HepG2 (cell line): Measurements from ENCODE around the gene CITED2. TPM values are rescaled to one million over a fixed set of nuclear protein-coding genes. Genes with fewer than 3 reads are reported as not detected.

Experiments
- ATAC-seq: fragments of 200-7000 bp; cut with Tn5 transposase; 3 replicates; pipeline ENCODE4 v1.9.1; 2020; ENCODE audit warnings: mild to moderate bottlenecking, moderate library complexity
- BruUV-seq: library from RNA; stranded (reverse); fragments of 400-500 nt; replicated peaks from 2 replicates; lab custom pipeline; 2021; lab: Mats Ljungman, UMichigan
- CTCF ChIA-PET: fragments of 300-600 bp; formaldehyde crosslinking; extraction: SDS; loops from one replicate; lab custom pipeline; 2021; ENCODE audit warnings: low total read pairs, inconsistent platforms, low intra/inter-chr PET ratio; lab: Yijun Ruan, JAX
- POLR2A ChIA-PET: fragments of 350-600 bp; sonication (Branson Sonifier 250); formaldehyde crosslinking; loops from one replicate; lab custom pipeline; 2020; ENCODE audit warnings: antibody characterized with exemption, inconsistent platforms; lab: Yijun Ruan, JAX
- DNase-seq: peaks from one replicate; pipeline ENCODE4 v3.0.0-alpha.2; 2015; ENCODE audit warnings: low spot score
- FAIRE-seq: peaks from 3 replicates; lab custom pipeline; 2011; peaks lifted over from hg19 to GRCh38; lab: Jason Lieb, UNC
- H2AFZ ChIP-seq: one replicate; pipeline ENCODE4 v1.6.1; 2011; ENCODE audit warnings: low read length, inconsistent platforms
- H3K27ac ChIP-seq: fragments of 300-600 bp; 3 replicates; pipeline ENCODE4 v1.8.0; 2011; ENCODE audit warnings: mixed run types, mild to moderate bottlenecking, mixed read lengths, low read length, inconsistent platforms; ENCODE audit not compliant: insufficient read depth; ENCODE audit errors: extremely low read length
- H3K27me3 ChIP-seq, 2 experiments: fragments of 200-600 bp in 1 of 2; 2 replicates in 1 of 2; 3 replicates in 1 of 2; pipeline versions ENCODE4 v1.6.0 to v1.8.0; 2011; ENCODE audit warnings: low read length in 2 of 2, mild to moderate bottlenecking in 2 of 2, moderate library complexity in 2 of 2, inconsistent platforms in 1 of 2; ENCODE audit not compliant: insufficient read depth in 2 of 2, control insufficient read depth in 1 of 2
- H3K36me3 ChIP-seq, 2 experiments: fragments of 200-600 bp in 1 of 2; replicated peaks in 1 of 2; 2 replicates in 1 of 2; 3 replicates in 1 of 2; pipeline versions ENCODE4 v1.5.1 to v1.8.0; 2011; ENCODE audit warnings: low read length in 2 of 2, inconsistent platforms in 1 of 2; ENCODE audit not compliant: insufficient read depth in 2 of 2, control insufficient read depth in 1 of 2
- H3K4me1 ChIP-seq: 2 replicates; pipeline ENCODE4 v1.5.1; 2012; ENCODE audit warnings: low read length, inconsistent platforms; ENCODE audit not compliant: insufficient read depth
- H3K4me2 ChIP-seq: 2 replicates; pipeline ENCODE4 v1.6.0; 2011; ENCODE audit warnings: low read depth, low read length, inconsistent platforms
- H3K4me3 ChIP-seq, 3 experiments: fragments of 200-600 bp in 1 of 3; sonication (generic), shearing (Covaris generic) in 1 of 3; replicated peaks in 1 of 3; 2 replicates each; pipeline ENCODE4 v1.5.1; 2011 to 2016; ENCODE audit warnings: low read length in 3 of 3, inconsistent platforms in 2 of 3, low read depth in 2 of 3, mild to moderate bottlenecking in 2 of 3, control low read depth in 1 of 3, mixed read lengths in 1 of 3; ENCODE audit not compliant: insufficient read depth in 1 of 3
- H3K79me2 ChIP-seq: one replicate; pipeline ENCODE4 v1.6.1; 2011; ENCODE audit warnings: low read length, inconsistent platforms; ENCODE audit not compliant: insufficient read depth
- H3K9ac ChIP-seq: 2 replicates; pipeline ENCODE4 v1.6.0; 2011; ENCODE audit warnings: mild to moderate bottlenecking, low read depth, low read length, inconsistent platforms; ENCODE audit not compliant: insufficient read depth
- H3K9me3 ChIP-seq: 2 replicates; pipeline ENCODE4 v1.5.1; 2012; ENCODE audit warnings: mild to moderate bottlenecking, low read length
- H4K20me1 ChIP-seq: 2 replicates; pipeline ENCODE4 v1.6.0; 2011; ENCODE audit warnings: inconsistent platforms, mild to moderate bottlenecking, low read length, moderate library complexity; ENCODE audit not compliant: insufficient read depth
- CENPT ChIP-seq: sonication (generic); formaldehyde crosslinking; IDR thresholded peaks from 2 replicates; pipeline ENCODE4 v1.8.0; 2022; ENCODE audit warnings: low read depth, mild to moderate bottlenecking, moderate library complexity, missing genetic modification reagents
- FLYWCH1 ChIP-seq: sonication (generic); formaldehyde crosslinking; IDR thresholded peaks from 2 replicates; pipeline ENCODE4 v1.8.1; 2023; ENCODE audit warnings: mild to moderate bottlenecking, missing genetic modification reagents
- SP2 ChIP-seq: sonication (generic); formaldehyde crosslinking; IDR thresholded peaks from 2 replicates; pipeline ENCODE4 v1.5.1; 2020; ENCODE audit warnings: mild to moderate bottlenecking, missing genetic modification reagents
- THAP11 ChIP-seq: IDR thresholded peaks from 2 replicates; pipeline ENCODE4 v1.6.1; 2016; ENCODE audit warnings: missing biosample characterization, missing genetic modification reagents
- ZNF282 ChIP-seq: fragments of 450-650 bp; IDR thresholded peaks from 2 replicates; pipeline ENCODE4 v1.6.1; 2018; ENCODE audit not compliant: partially characterized antibody
- ZNF30 ChIP-seq: sonication (generic); formaldehyde crosslinking; IDR thresholded peaks from 2 replicates; pipeline ENCODE4 v1.5.0; 2020; ENCODE audit warnings: mild to moderate bottlenecking, missing genetic modification reagents
- ZNF567 ChIP-seq: sonication (generic); formaldehyde crosslinking; IDR thresholded peaks from 2 replicates; pipeline ENCODE4 v1.8.1; 2023; ENCODE audit warnings: mild to moderate bottlenecking, missing genetic modification reagents, borderline replicate concordance
- ZNF570 ChIP-seq: sonication (generic); formaldehyde crosslinking; IDR thresholded peaks from 2 replicates; pipeline ENCODE4 v1.4.0; 2020; ENCODE audit warnings: mild to moderate bottlenecking, missing genetic modification reagents, borderline replicate concordance
- WGBS: methylation state at CpG from one replicate; pipeline ENCODE4 v1.1.6; 2017; ENCODE audit warnings: low lambda C conversion rate; 5-methylcytosine and 5-hydroxymethylcytosine counted together
- in situ Hi-C: cut with HindIII; loops from 2 replicates; pipeline ENCODE4 v1.10.0; 2017; ENCODE audit warnings: low pct_unique_long_range_greater_than_20kb; ENCODE audit not compliant: extremely low pct_ligation_motif_present
- intact Hi-C: fragments of 100-400 bp; cut with micrococcal nuclease; formaldehyde crosslinking; loops from one replicate; pipeline ENCODE4 v1.10.0; 2022; ENCODE audit not compliant: unreplicated experiment
- polyA plus RNA-seq, 8 experiments: library from polyadenylated mRNA; depleted of rRNA in 3 of 8; stranded (reverse) in 7 of 8; unstranded in 1 of 8; fragments of >200 nt; fragmentation: Illumina TruSeq in 4 of 8; extraction: Trizol in 4 of 8; gene quantifications; 2 replicates each; pipeline versions ENCODE4 v1.2.1 to v1.2.3, GENCODE V29; 2011 to 2016; ENCODE audit warnings: low read depth in 4 of 8, missing spikeins in 1 of 8, mixed read lengths in 1 of 8; ENCODE audit not compliant: insufficient read depth in 1 of 8
- total RNA-seq, 5 experiments: library from RNA; depleted of rRNA; stranded (reverse); fragments of >200 nt; fragmentation: Illumina TruSeq; extraction: Trizol; gene quantifications; 2 replicates each; pipeline ENCODE4 v1.2.3, GENCODE V29; 2016; ENCODE audit warnings: low read depth in 1 of 5
- TF ChIP-seq, protein P1 (sequence below): sonication (generic); formaldehyde crosslinking; IDR thresholded peaks from 2 replicates; pipeline ENCODE4 v1.5.0; 2020; ENCODE audit warnings: missing genetic modification reagents, mild to moderate bottlenecking, borderline replicate concordance
- TF ChIP-seq, protein P2 (sequence below): sonication (generic); formaldehyde crosslinking; IDR thresholded peaks from 2 replicates; pipeline ENCODE4 v1.4.0; 2020; ENCODE audit warnings: missing genetic modification reagents
- TF ChIP-seq, protein P3 (sequence below): sonication (generic); formaldehyde crosslinking; IDR thresholded peaks from 2 replicates; pipeline ENCODE4 v1.5.1; 2020; ENCODE audit warnings: mild to moderate bottlenecking, moderate library complexity, missing genetic modification reagents
- TF ChIP-seq, protein P4 (sequence below): sonication (generic); formaldehyde crosslinking; IDR thresholded peaks from 2 replicates; pipeline ENCODE4 v1.5.0; 2020; ENCODE audit warnings: mild to moderate bottlenecking, missing genetic modification reagents
- TF ChIP-seq, protein P5 (sequence below): sonication (generic); formaldehyde crosslinking; IDR thresholded peaks from 2 replicates; pipeline ENCODE4 v1.8.0; 2022; ENCODE audit warnings: mild to moderate bottlenecking, missing genetic modification reagents, moderate library complexity
- TF ChIP-seq, protein P6 (sequence below): sonication (generic); formaldehyde crosslinking; IDR thresholded peaks from 2 replicates; pipeline ENCODE4 v1.4.0; 2020; ENCODE audit warnings: mild to moderate bottlenecking, missing genetic modification reagents

The CITED2 gene
- total and polyA plus RNA-seq, 2 of the 13 experiments (the other 11 are each of a cell fraction or from before 2014, with no cell fraction given): 17.6 to 57.2 TPM

DNA sequence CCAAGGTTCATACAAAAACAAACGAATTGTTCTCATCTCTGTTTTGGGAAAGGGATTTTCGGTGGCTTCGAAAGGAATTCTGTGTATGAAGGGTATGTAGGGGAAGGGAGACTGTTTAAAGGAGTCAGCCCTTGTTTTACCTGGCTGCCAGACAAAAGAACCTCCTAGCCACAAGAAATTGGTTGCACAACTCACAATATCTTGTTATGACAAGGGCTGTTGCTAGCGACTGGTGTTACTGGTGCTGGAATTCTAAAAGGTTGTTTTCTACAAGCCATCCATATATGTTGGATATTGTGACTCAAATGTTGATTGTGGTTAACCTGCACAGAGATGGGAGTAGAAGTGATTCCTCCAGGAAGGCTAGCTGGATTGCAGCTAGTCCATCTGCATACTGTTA lies 34.6 kb upstream of the CITED2 start:
- DNase-seq (no peak), FAIRE-seq (no peak), ATAC-seq (no peak)
- in situ Hi-C loops: no loop called here
- no TSS peak for BruUV-seq
- H3K27ac ChIP-seq: no peak overlapping the region
- intact Hi-C loops: no loop called here
- H3K4me1 ChIP-seq: no peaks in the 10 kb centered on the region
- no peak overlapping the region for H3K4me3 ChIP-seq
- H3K27me3 ChIP-seq: no peaks in the 10 kb centered on the region; a peak in 1 of 5 replicates
- CTCF ChIA-PET: no interaction called here
- WGBS: 60% methylated on average over 4 of the region's 4 CpGs
- no peak overlapping the region for H3K4me2 ChIP-seq
- POLR2A ChIA-PET: no interaction called here
- no peaks in the 10 kb centered on the region for H3K36me3 ChIP-seq
- H2AFZ ChIP-seq: no peak overlapping the region
- no peaks in the 10 kb centered on the region for H4K20me1 ChIP-seq
- H3K79me2 ChIP-seq: no peaks in the 10 kb centered on the region
- H3K9ac ChIP-seq: no peak overlapping the region
- no peaks in the 10 kb centered on the region for H3K9me3 ChIP-seq
- TF ChIP-seq, protein P1, sequence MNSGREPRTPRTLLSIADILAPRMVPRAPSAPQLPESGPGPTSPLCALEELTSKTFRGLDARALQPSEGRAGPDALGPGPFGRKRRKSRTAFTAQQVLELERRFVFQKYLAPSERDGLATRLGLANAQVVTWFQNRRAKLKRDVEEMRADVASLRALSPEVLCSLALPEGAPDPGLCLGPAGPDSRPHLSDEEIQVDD: no peak
- TF ChIP-seq THAP11 (CRISPR knock-in tag): no peak
- TF ChIP-seq, protein P2, sequence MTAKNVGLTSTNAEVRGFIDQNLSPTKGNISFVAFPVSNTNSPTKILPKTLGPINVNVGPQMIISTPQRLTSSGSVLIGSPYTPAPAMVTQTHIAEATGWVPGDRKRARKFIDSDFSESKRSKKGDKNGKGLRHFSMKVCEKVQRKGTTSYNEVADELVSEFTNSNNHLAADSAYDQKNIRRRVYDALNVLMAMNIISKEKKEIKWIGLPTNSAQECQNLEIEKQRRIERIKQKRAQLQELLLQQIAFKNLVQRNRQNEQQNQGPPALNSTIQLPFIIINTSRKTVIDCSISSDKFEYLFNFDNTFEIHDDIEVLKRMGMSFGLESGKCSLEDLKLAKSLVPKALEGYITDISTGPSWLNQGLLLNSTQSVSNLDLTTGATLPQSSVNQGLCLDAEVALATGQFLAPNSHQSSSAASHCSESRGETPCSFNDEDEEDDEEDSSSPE (CRISPR knock-in tag): no peak
- TF ChIP-seq, protein P3, sequence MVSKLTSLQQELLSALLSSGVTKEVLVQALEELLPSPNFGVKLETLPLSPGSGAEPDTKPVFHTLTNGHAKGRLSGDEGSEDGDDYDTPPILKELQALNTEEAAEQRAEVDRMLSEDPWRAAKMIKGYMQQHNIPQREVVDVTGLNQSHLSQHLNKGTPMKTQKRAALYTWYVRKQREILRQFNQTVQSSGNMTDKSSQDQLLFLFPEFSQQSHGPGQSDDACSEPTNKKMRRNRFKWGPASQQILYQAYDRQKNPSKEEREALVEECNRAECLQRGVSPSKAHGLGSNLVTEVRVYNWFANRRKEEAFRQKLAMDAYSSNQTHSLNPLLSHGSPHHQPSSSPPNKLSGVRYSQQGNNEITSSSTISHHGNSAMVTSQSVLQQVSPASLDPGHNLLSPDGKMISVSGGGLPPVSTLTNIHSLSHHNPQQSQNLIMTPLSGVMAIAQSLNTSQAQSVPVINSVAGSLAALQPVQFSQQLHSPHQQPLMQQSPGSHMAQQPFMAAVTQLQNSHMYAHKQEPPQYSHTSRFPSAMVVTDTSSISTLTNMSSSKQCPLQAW: no peak
- TF ChIP-seq ZNF570 (CRISPR knock-in tag): no peak
- no peak for TF ChIP-seq CENPT (CRISPR knock-in tag)
- TF ChIP-seq, protein P4, sequence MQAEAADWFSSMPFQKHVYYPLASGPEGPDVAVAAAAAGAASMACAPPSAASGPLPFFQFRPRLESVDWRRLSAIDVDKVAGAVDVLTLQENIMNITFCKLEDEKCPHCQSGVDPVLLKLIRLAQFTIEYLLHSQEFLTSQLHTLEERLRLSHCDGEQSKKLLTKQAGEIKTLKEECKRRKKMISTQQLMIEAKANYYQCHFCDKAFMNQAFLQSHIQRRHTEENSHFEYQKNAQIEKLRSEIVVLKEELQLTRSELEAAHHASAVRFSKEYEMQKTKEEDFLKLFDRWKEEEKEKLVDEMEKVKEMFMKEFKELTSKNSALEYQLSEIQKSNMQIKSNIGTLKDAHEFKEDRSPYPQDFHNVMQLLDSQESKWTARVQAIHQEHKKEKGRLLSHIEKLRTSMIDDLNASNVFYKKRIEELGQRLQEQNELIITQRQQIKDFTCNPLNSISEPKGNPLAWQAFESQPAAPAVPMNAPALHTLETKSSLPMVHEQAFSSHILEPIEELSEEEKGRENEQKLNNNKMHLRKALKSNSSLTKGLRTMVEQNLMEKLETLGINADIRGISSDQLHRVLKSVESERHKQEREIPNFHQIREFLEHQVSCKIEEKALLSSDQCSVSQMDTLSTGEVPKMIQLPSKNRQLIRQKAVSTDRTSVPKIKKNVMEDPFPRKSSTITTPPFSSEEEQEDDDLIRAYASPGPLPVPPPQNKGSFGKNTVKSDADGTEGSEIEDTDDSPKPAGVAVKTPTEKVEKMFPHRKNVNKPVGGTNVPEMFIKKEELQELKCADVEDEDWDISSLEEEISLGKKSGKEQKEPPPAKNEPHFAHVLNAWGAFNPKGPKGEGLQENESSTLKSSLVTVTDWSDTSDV: no peak
- TF ChIP-seq ZNF30 (CRISPR knock-in tag): no peak
- TF ChIP-seq, protein P5, sequence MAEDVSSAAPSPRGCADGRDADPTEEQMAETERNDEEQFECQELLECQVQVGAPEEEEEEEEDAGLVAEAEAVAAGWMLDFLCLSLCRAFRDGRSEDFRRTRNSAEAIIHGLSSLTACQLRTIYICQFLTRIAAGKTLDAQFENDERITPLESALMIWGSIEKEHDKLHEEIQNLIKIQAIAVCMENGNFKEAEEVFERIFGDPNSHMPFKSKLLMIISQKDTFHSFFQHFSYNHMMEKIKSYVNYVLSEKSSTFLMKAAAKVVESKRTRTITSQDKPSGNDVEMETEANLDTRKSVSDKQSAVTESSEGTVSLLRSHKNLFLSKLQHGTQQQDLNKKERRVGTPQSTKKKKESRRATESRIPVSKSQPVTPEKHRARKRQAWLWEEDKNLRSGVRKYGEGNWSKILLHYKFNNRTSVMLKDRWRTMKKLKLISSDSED (CRISPR knock-in tag): no peak
- TF ChIP-seq, protein P6, sequence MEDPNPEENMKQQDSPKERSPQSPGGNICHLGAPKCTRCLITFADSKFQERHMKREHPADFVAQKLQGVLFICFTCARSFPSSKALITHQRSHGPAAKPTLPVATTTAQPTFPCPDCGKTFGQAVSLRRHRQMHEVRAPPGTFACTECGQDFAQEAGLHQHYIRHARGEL (CRISPR knock-in tag): no peak
- no peak for TF ChIP-seq ZNF567
- TF ChIP-seq SP2 (CRISPR knock-in tag): no peak
- TF ChIP-seq ZNF282: no peak
- TF ChIP-seq FLYWCH1 (CRISPR knock-in tag): no peak
